Measurements from ENCODE around the gene SLC39A5. TPM values are rescaled to one million over a fixed set of nuclear protein-coding genes. Genes with fewer than 3 reads are reported as not detected.

Gene SLC39A5
- total and polyA plus RNA-seq, 7 donors, result 0.16 to 0.23 TPM; not detected in 5

DNA sequence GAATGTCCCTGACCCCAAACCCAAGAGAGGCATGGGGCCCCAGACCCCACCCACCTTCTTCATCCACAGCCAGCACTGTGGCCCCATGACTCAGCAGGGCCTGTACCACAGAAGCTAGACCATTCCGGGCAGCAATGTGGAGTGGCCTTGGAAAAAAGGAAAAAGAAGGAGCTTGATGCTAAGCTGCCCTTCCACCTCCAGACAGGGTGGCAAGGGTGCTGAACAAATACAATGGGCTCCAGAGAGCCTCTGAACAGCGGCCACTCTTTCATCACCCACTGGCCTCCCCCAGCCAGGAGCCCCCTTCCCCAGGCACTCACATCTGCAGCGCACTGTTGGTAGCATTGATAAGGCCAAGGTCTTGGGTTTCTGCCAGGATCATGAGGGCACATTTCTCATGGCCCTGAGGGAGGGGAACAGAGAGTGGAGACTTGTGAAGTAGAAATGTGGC, 13.9 kb downstream of the SLC39A5 start:
- Histone ChIP-seq H3K9me3 (no peaks in the 10 kb centered on the region), H3K27me3 (ENCODE audit: insufficient read depth in 3 of 3, low read length in 2 of 3) (no peaks in the 10 kb centered on the region), H3K27ac (no peak overlapping the region), H3K36me3 (ENCODE audit: insufficient read depth in 1 of 2, low read depth in 1 of 2) (peaks cover 17 to 100% of the 10 kb centered on the region in 2 donors), H3K4me3 (no peak overlapping the region), H3K4me1 (no peaks in the 10 kb centered on the region)
- intact Hi-C loops (cut with DNase I), result no loop called here
- ATAC-seq (no peak), DNase-seq (no peak)
- TF ChIP-seq, protein P1, sequence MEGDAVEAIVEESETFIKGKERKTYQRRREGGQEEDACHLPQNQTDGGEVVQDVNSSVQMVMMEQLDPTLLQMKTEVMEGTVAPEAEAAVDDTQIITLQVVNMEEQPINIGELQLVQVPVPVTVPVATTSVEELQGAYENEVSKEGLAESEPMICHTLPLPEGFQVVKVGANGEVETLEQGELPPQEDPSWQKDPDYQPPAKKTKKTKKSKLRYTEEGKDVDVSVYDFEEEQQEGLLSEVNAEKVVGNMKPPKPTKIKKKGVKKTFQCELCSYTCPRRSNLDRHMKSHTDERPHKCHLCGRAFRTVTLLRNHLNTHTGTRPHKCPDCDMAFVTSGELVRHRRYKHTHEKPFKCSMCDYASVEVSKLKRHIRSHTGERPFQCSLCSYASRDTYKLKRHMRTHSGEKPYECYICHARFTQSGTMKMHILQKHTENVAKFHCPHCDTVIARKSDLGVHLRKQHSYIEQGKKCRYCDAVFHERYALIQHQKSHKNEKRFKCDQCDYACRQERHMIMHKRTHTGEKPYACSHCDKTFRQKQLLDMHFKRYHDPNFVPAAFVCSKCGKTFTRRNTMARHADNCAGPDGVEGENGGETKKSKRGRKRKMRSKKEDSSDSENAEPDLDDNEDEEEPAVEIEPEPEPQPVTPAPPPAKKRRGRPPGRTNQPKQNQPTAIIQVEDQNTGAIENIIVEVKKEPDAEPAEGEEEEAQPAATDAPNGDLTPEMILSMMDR (IDR thresholded peaks at IDR 0.05), result no peak
- 77 to 80% (median 79%) methylated on average over 3 of the region's 3 CpGs for WGBS, 3 donors

DNA sequence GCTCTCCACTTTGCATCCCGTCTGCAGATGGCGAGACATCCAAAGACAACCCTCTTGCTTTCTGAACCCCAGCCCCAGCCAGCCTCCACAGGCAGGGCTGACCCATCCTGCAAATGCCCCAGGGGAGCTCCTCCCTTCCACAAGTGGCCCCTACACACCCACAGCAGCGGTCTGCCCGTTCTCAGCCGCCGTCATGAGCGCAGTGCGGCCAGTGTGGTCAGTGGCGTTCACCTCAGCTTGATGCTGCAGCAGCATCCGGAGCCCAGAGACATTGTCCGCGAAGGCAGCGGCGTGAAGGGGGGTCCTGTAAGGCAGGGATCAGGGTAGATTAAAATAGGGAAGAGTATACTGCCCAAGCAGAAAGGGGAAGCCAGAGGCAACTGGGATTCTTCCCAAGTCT, 14.6 kb downstream of the SLC39A5 start:
- Histone ChIP-seq H3K27me3 (ENCODE audit: insufficient read depth in 3 of 3, low read length in 2 of 3) (no peaks in the 10 kb centered on the region), H3K27ac (no peak overlapping the region), H3K4me1 (no peaks in the 10 kb centered on the region), H3K36me3 (ENCODE audit: insufficient read depth in 1 of 2, low read depth in 1 of 2) (peaks cover 18 to 100% of the 10 kb centered on the region in 2 donors), H3K9me3 (no peaks in the 10 kb centered on the region), H3K4me3 (no peak overlapping the region)
- 89 to 93% (median 92%) methylated on average over 14 of the region's 14 CpGs for WGBS, 3 donors
- TF ChIP-seq, protein P1 (IDR thresholded peaks at IDR 0.05), result no peak
- ATAC-seq (no peak), DNase-seq (no peak)
- intact Hi-C loops (cut with DNase I), result no loop called here

DNA sequence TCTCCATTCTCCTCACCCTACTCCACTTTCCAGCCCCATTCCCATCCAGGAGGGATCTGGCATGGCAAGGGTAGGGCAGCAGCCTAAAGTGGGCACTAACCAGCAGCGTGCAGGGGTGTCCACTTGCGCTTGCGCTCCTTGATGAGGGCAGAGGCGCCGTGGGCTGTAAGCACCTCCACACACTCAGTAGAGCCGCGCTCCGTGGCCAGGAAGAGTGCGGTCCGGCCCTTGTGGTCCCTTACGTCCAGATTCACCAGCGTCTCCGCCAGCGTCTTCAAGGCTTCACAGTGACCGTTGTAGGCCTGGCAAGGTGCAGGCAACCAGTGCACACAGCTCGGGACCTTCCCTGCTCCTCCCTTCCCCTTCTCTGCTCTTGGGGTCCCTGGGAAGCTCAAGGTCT, 18.1 kb downstream of the SLC39A5 start:
- ATAC-seq, result peak in 1 of 4 donors; percentile 18
- TF ChIP-seq, protein P1 (IDR thresholded peaks at IDR 0.05), result no peak
- DNase-seq, result no peak
- Histone ChIP-seq H3K27ac (no peak overlapping the region), H3K4me1 (no peaks in the 10 kb centered on the region), H3K36me3 (ENCODE audit: insufficient read depth in 1 of 2, low read depth in 1 of 2) (peaks cover 15 to 100% of the 10 kb centered on the region in 2 donors), H3K4me3 (no peak overlapping the region), H3K9me3 (no peaks in the 10 kb centered on the region), H3K27me3 (ENCODE audit: insufficient read depth in 3 of 3, low read length in 2 of 3) (no peaks in the 10 kb centered on the region)
- WGBS, 3 donors, result 89 to 92% (median 91%) methylated on average over 15 to 16 of the region's 16 CpGs
- intact Hi-C loops (cut with DNase I), result no loop called here

DNA sequence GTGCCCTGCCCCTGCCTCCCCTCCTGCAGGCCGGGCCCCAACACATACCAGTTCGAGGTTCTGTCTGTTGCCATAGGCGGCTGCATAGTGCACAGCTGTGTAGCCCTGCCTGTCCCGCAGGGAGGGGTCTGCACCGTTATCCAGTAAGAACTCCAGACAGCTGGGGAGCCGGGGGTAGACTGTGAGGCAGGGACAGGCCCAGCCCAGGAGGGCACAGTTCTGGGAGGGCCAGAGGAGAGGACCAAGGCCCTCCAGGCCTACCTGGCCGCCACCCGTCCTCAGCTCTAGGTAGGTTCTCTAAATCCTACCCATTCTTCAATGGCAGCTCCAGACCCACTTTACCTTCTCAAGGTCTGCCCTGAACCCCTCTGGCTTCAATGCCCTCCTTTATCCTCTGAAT, 18.9 kb downstream of the SLC39A5 start:
- Histone ChIP-seq H3K4me3 (no peak overlapping the region), H3K27ac (no peak overlapping the region), H3K36me3 (ENCODE audit: insufficient read depth in 1 of 2, low read depth in 1 of 2) (peaks cover 15 to 100% of the 10 kb centered on the region in 2 donors), H3K4me1 (no peaks in the 10 kb centered on the region), H3K9me3 (no peaks in the 10 kb centered on the region), H3K27me3 (ENCODE audit: insufficient read depth in 3 of 3, low read length in 2 of 3) (no peaks in the 10 kb centered on the region)
- WGBS, 3 donors, result 82 to 92% (median 89%) methylated on average over 8 of the region's 8 CpGs
- TF ChIP-seq, protein P1 (IDR thresholded peaks at IDR 0.05), result no peak
- ATAC-seq, result peak in 1 of 4 donors; percentile 4
- DNase-seq, result no peak
- intact Hi-C loops (cut with DNase I), result no loop called here

DNA sequence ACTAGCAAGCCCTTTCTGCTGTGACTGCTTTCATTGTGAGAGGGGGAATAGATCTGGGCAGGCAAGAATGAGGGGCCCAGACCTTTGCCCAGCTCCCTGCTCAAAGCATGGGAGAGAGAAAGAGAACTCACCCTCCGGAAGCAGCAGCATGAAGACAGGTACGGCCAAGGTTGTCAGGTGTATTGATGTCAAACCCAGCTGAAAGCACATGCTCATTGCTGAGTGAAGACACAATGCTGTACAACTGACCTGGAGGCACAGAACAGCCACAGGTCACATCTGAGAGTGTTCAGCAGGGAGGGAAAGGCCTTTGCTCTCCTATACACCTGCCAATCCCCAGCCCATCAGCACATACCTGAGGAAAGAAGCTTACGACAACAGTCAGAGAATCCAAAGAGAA, 22.8 kb downstream of the SLC39A5 start:
- Histone ChIP-seq H3K4me1 (peaks cover 24% of the 10 kb centered on the region), H3K9me3 (no peaks in the 10 kb centered on the region), H3K4me3 (no peak overlapping the region), H3K27ac (no peak overlapping the region), H3K27me3 (ENCODE audit: insufficient read depth in 3 of 3, low read length in 2 of 3) (no peaks in the 10 kb centered on the region), H3K36me3 (ENCODE audit: insufficient read depth in 1 of 2, low read depth in 1 of 2) (peaks cover 18 to 94% of the 10 kb centered on the region in 2 donors)
- TF ChIP-seq, protein P1 (IDR thresholded peaks at IDR 0.05), result no peak
- WGBS, 3 donors, result 92 to 98% (median 92%) methylated on average over 3 of the region's 3 CpGs
- no peak for ATAC-seq
- DNase-seq, result no peak
- intact Hi-C loops (cut with DNase I), result loop anchor here in 1 of 2 donors (5.0 kb wide), 1 partner anchor 345 kb away; no protein-coding TSS in a partner anchor

Measured in psoas muscle (tissue), 8 donors.